Neural cell (in vitro differentiated cells): ENCODE results near the gene SCN1A.

Experiments used
- EZH2 ChIP-seq: fragments of 200-600, 300-800 bp; shearing (Covaris generic), sonication (generic); IDR thresholded peaks from 2 replicates; pipeline ENCODE4 v1.6.1; 2014; ENCODE audit warnings: antibody characterized with exemption, low read length, borderline replicate concordance, mild to moderate bottlenecking; ENCODE audit not compliant: insufficient read depth, poor library complexity, severe bottlenecking
- MXI1 ChIP-seq: fragments of 450-650 bp; conservative IDR thresholded peaks from 2 replicates; pipeline ENCODE4 v1.6.1; 2014; ENCODE audit warnings: antibody characterized with exemption, mild to moderate bottlenecking; ENCODE audit not compliant: poor library complexity, severe bottlenecking
- POLR2AphosphoS5 ChIP-seq: IDR thresholded peaks from 2 replicates; pipeline ENCODE4 v1.6.1; 2012
- SMC3 ChIP-seq: fragments of 450-650 bp; conservative IDR thresholded peaks from 2 replicates; pipeline ENCODE4 v1.6.1; 2014; ENCODE audit warnings: antibody characterized with exemption, mild to moderate bottlenecking, moderate library complexity; ENCODE audit not compliant: poor library complexity
- TAF1 ChIP-seq: IDR thresholded peaks from 2 replicates; pipeline ENCODE4 v1.6.1; 2012; ENCODE audit warnings: low read depth
- TF ChIP-seq, protein P1 (sequence below): fragments of 450-650 bp; IDR thresholded peaks from 2 replicates; pipeline ENCODE4 v1.5.1; 2014; ENCODE audit warnings: antibody characterized with exemption, mild to moderate bottlenecking, moderate library complexity; ENCODE audit not compliant: poor library complexity, severe bottlenecking
- TF ChIP-seq, protein P2 (sequence below): IDR thresholded peaks from 2 replicates; pipeline ENCODE4 v1.6.1; 2012; ENCODE audit warnings: borderline replicate concordance

DNA sequence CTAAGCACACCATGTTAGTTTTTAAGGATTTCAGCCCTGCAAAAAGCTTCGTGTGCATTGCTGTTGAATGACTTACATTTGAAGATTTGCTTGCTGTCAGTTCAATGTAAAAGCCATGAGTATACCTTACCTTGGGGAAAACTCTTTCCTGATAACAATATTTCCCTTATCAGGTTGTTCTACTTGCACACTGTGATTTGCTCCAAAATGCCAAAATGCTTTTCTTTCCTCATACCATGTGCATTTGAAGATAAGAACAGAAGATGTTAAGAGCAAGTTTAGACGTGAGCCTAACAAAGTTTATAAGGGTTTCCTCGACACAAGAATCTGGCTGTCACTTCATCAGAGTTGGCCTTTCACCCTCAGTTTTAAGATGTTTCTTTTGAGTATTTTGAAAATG, 57.6 kb downstream of the SCN1A start:
- no peak for TF ChIP-seq POLR2AphosphoS5
- TF ChIP-seq, protein P1, sequence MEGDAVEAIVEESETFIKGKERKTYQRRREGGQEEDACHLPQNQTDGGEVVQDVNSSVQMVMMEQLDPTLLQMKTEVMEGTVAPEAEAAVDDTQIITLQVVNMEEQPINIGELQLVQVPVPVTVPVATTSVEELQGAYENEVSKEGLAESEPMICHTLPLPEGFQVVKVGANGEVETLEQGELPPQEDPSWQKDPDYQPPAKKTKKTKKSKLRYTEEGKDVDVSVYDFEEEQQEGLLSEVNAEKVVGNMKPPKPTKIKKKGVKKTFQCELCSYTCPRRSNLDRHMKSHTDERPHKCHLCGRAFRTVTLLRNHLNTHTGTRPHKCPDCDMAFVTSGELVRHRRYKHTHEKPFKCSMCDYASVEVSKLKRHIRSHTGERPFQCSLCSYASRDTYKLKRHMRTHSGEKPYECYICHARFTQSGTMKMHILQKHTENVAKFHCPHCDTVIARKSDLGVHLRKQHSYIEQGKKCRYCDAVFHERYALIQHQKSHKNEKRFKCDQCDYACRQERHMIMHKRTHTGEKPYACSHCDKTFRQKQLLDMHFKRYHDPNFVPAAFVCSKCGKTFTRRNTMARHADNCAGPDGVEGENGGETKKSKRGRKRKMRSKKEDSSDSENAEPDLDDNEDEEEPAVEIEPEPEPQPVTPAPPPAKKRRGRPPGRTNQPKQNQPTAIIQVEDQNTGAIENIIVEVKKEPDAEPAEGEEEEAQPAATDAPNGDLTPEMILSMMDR, result no peak
- TF ChIP-seq TAF1, result no peak
- TF ChIP-seq, protein P2, sequence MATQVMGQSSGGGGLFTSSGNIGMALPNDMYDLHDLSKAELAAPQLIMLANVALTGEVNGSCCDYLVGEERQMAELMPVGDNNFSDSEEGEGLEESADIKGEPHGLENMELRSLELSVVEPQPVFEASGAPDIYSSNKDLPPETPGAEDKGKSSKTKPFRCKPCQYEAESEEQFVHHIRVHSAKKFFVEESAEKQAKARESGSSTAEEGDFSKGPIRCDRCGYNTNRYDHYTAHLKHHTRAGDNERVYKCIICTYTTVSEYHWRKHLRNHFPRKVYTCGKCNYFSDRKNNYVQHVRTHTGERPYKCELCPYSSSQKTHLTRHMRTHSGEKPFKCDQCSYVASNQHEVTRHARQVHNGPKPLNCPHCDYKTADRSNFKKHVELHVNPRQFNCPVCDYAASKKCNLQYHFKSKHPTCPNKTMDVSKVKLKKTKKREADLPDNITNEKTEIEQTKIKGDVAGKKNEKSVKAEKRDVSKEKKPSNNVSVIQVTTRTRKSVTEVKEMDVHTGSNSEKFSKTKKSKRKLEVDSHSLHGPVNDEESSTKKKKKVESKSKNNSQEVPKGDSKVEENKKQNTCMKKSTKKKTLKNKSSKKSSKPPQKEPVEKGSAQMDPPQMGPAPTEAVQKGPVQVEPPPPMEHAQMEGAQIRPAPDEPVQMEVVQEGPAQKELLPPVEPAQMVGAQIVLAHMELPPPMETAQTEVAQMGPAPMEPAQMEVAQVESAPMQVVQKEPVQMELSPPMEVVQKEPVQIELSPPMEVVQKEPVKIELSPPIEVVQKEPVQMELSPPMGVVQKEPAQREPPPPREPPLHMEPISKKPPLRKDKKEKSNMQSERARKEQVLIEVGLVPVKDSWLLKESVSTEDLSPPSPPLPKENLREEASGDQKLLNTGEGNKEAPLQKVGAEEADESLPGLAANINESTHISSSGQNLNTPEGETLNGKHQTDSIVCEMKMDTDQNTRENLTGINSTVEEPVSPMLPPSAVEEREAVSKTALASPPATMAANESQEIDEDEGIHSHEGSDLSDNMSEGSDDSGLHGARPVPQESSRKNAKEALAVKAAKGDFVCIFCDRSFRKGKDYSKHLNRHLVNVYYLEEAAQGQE, result no peak
- TF ChIP-seq SMC3, result no peak
- TF ChIP-seq EZH2, result no peak
- no peak for TF ChIP-seq MXI1
